OCI-LY7 (cell line): ENCODE measurements around the gene SELENOM.

ENCODE experiments used
- CTCF ChIP-seq: fragments of 200-600 bp; sonication (generic); conservative IDR thresholded peaks from 2 replicates; pipeline ENCODE4 v1.5.1; 2014; ENCODE audit warnings: mild to moderate bottlenecking, antibody characterized with exemption, low read length, moderate library complexity, mixed read lengths
- EZH2phosphoT487 ChIP-seq: fragments of 200-600 bp; sonication (generic); IDR thresholded peaks from 2 replicates; pipeline ENCODE4 v1.6.1; 2018; ENCODE audit warnings: low read depth, borderline replicate concordance, mild to moderate bottlenecking, mixed run types, antibody characterized with exemption, low read length, moderate library complexity, mixed read lengths

GRCh38 chr22:31153357-31153756 lies 46.0 kb upstream of the SELENOM start:
- TF ChIP-seq CTCF (no peak), EZH2phosphoT487 (no peak)
